ENCODE measurements around the gene FAM170B.

DNA sequence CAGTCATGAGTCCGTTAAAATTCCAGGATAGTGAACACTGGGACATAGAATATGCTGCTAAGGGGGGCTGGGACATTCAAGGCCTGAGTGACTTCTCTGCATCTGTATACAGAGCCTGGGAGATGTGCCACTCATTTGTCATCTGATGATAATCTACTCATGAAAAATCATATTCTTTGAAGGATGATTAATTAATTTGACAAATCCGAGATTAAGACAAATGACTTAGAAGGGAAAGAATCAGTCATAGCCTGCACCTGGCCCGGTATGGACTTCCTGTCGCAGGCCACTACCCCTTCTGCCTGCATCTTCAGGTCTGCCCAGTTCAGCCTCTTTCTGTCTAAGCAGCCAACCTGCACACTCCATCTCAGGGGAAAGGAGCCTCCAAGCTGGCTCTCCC, 18.8 kb upstream of the FAM170B start:
- TF ChIP-seq, protein P1, sequence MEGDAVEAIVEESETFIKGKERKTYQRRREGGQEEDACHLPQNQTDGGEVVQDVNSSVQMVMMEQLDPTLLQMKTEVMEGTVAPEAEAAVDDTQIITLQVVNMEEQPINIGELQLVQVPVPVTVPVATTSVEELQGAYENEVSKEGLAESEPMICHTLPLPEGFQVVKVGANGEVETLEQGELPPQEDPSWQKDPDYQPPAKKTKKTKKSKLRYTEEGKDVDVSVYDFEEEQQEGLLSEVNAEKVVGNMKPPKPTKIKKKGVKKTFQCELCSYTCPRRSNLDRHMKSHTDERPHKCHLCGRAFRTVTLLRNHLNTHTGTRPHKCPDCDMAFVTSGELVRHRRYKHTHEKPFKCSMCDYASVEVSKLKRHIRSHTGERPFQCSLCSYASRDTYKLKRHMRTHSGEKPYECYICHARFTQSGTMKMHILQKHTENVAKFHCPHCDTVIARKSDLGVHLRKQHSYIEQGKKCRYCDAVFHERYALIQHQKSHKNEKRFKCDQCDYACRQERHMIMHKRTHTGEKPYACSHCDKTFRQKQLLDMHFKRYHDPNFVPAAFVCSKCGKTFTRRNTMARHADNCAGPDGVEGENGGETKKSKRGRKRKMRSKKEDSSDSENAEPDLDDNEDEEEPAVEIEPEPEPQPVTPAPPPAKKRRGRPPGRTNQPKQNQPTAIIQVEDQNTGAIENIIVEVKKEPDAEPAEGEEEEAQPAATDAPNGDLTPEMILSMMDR (IDR thresholded peaks at IDR 0.05) = no peak
- TF ChIP-seq EP300 (IDR thresholded peaks at IDR 0.05) (no peak), POLR2A (IDR thresholded peaks at IDR 0.05) (no peak)

Data from sigmoid colon (tissue), 4 donors.